Putamen (tissue), 1 donor: ENCODE data around the gene PPP1R13L.
"Not testable (repeated sequence)": the region's sequence is repeated elsewhere in the genome, so short reads cannot be mapped to it uniquely, and the experiment has no call there.

ENCODE experiments used
- DNase-seq: peaks from one replicate; pipeline ENCODE4 v3.0.0-alpha.2; 2016; ENCODE audit warnings: low spot score

The PPP1R13L gene

GRCh38 chr19:45344621-45345505 lies 60.0 kb downstream of the PPP1R13L start:
- DNase-seq: no peak

GRCh38 chr19:45342911-45343310 lies 62.0 kb downstream of the PPP1R13L start:
- no peak for DNase-seq

- no peak for DNase-seq
Measured at GRCh38 chr19:45340899-45341453, 63.9 kb downstream of the PPP1R13L start.

- DNase-seq: no peak
Measured at GRCh38 chr19:45340232-45340898, 64.5 kb downstream of the PPP1R13L start, which contains the start of gene KLC3. TSS of gene KLC3 (plus strand) at chr19:45340750. CDS start at chr19:45345542, 4,792 bp downstream.

GRCh38 chr19:45339629-45340028 lies 65.2 kb downstream of the PPP1R13L start:
- no peak for DNase-seq

- no peak for DNase-seq
Measured at GRCh38 chr19:45336696-45337251, 68.1 kb downstream of the PPP1R13L start.

GRCh38 chr19:45334881-45335280 lies 70.0 kb downstream of the PPP1R13L start:
- DNase-seq: not testable (repeated sequence)

- DNase-seq: no peak
Measured at GRCh38 chr19:45333609-45334303, 71.1 kb downstream of the PPP1R13L start.

GRCh38 chr19:45331411-45331810 lies 73.5 kb downstream of the PPP1R13L start:
- no peak for DNase-seq
